ENCODE measurements around the gene SLC6A13.

SLC6A13 gene

DNA sequence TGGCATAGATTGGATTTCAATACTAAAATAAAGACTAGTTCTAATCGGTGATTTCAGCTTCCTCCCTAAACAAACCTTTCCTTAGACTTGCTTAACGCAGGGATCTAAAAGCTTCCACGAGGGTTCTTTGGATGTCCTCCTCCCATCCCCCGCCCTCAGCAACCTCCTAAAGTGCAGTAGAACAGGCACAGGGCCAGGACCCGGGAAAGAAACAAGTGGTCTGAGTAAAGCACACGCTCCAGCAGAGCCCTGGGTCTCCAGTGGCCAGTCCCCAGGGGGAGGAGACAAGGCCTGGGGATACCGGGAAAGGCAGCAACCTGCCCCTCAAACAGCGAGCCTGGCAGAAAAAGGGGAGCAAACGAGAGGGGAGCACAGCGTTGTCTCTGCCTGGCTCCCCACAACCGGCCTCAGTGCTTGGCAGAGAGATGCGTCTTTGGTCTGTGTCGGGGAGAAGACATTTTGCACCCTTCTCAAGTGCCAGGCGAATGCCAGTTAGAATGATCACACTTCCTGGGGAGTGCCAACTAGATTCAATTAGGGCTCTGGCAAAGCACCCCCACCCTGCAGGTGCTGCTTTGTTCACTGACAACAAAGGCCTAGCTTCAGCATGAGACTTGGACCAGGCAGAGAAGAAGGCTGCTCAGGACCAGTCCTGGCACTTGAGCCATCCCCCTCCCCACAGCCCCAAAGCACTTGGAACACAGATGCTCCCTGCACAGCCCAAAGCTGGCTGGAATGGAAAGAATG lies 31.5 kb downstream of the SLC6A13 start:
- no peaks in the 10 kb centered on the region for H3K36me3 ChIP-seq (ENCODE audit: insufficient read depth, low read length)
- no peak overlapping the region for H2AFZ ChIP-seq (ENCODE audit: low read depth, low read length)
- no peaks in the 10 kb centered on the region; the same call in 1 of the 2 replicates for H4K20me1 ChIP-seq (ENCODE audit: insufficient read depth, low read length)
- no peak for TF ChIP-seq EZH2 (IDR thresholded peaks at IDR 0.05; ENCODE audit: borderline replicate concordance, low read depth, low read length, severe bottlenecking)
- TF ChIP-seq, protein P1, sequence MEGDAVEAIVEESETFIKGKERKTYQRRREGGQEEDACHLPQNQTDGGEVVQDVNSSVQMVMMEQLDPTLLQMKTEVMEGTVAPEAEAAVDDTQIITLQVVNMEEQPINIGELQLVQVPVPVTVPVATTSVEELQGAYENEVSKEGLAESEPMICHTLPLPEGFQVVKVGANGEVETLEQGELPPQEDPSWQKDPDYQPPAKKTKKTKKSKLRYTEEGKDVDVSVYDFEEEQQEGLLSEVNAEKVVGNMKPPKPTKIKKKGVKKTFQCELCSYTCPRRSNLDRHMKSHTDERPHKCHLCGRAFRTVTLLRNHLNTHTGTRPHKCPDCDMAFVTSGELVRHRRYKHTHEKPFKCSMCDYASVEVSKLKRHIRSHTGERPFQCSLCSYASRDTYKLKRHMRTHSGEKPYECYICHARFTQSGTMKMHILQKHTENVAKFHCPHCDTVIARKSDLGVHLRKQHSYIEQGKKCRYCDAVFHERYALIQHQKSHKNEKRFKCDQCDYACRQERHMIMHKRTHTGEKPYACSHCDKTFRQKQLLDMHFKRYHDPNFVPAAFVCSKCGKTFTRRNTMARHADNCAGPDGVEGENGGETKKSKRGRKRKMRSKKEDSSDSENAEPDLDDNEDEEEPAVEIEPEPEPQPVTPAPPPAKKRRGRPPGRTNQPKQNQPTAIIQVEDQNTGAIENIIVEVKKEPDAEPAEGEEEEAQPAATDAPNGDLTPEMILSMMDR (IDR thresholded peaks at IDR 0.05; ENCODE audit: borderline replicate concordance, extremely low read depth, low read length, poor library complexity, severe bottlenecking): no peak
- no peak for ATAC-seq (ENCODE audit: insufficient read depth, low read depth)
- H3K9me3 ChIP-seq (ENCODE audit: insufficient read depth, low read length, severe bottlenecking): peaks cover 3% of the 10 kb centered on the region
- H3K9ac ChIP-seq (ENCODE audit: low read depth, low read length): no peak overlapping the region
- H3K79me2 ChIP-seq (ENCODE audit: insufficient read depth, low read length): no peaks in the 10 kb centered on the region
- no peaks in the 10 kb centered on the region for H3K4me1 ChIP-seq (ENCODE audit: insufficient read depth, low read length)
- H3K27me3 ChIP-seq (ENCODE audit: insufficient read depth, low read length, poor library complexity): peaks cover 33% of the 10 kb centered on the region
- no peak overlapping the region for H3K27ac ChIP-seq (ENCODE audit: low read length)
- H3K4me3 ChIP-seq (ENCODE audit: low read depth in 1 of 2, low read length in 2 of 2): no peak overlapping the region
- no peak for DNase-seq
- no peak overlapping the region for H3K4me2 ChIP-seq (ENCODE audit: insufficient read depth, low read length)

DNA sequence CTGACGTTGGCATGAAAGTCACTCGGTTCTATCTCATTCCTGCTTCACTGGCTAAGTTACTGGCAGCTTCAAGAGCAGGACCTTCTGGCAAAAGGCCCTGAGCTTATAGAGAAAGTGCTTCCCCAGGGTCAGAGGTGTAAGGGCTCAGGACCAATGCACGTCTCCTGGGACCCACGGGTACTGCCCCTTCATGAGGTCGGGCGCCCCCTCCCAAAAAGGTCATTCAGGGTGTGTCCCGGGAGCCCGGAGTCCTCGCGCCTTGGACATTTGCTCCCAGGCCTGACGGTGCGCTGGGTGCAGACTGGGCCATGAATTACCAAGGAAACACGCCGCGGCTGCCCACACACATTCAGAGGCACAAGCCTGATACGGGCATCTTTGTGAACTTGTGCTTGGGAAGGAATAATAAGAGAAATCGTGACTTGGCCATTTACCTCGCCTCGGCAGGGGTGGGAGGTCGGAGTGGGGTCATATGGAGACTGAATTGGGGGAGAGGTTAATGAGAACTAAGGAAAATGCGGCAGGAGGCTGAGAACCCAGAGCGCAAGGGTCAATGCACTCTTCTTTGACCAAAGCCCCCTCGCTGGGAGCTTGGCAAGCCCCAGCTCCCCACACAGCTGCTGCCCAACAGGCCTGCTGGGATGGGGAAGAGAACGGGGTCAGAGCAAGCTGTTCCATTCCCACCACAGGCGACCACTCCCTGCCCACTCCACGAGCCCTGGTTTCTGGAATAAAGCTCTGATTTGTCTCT lies 33.0 kb downstream of the SLC6A13 start:
- Histone ChIP-seq H3K27me3 (ENCODE audit: insufficient read depth, low read length, poor library complexity) (peaks cover 33% of the 10 kb centered on the region), H3K79me2 (ENCODE audit: insufficient read depth, low read length) (no peaks in the 10 kb centered on the region), H3K4me3 (ENCODE audit: low read depth in 1 of 2, low read length in 2 of 2) (no peak overlapping the region), H2AFZ (ENCODE audit: low read depth, low read length) (no peak overlapping the region), H3K27ac (ENCODE audit: low read length) (no peak overlapping the region), H3K36me3 (ENCODE audit: insufficient read depth, low read length) (no peaks in the 10 kb centered on the region), H3K4me2 (ENCODE audit: insufficient read depth, low read length) (no peak overlapping the region), H3K9me3 (ENCODE audit: insufficient read depth, low read length, severe bottlenecking) (no peaks in the 10 kb centered on the region), H3K9ac (ENCODE audit: low read depth, low read length) (no peak overlapping the region), H4K20me1 (ENCODE audit: insufficient read depth, low read length) (no peaks in the 10 kb centered on the region; the same call in 1 of the 2 replicates), H3K4me1 (ENCODE audit: insufficient read depth, low read length) (no peaks in the 10 kb centered on the region)
- TF ChIP-seq EZH2 (IDR thresholded peaks at IDR 0.05; ENCODE audit: borderline replicate concordance, low read depth, low read length, severe bottlenecking): no peak
- ATAC-seq (ENCODE audit: insufficient read depth, low read depth): no peak
- no peak for DNase-seq

DNA sequence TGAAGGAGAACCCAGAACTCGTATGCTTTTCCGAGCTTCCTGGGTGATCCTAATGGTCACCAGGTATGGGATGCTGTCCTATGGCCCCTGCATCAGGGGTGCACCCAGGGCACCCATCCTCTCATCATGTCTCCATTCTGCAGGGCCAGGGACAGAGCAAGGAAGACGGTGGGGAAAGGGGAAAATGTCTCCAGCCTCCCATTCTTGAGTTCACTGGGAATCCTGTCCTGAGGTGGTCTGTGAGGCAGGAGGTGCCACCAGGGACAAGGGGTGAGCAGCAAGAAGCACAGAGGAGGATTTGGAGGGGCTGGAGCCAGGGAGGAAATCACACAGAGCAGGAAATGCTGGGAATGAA lies 33.8 kb downstream of the SLC6A13 start:
- TF ChIP-seq EZH2 (IDR thresholded peaks at IDR 0.05; ENCODE audit: borderline replicate concordance, low read depth, low read length, severe bottlenecking): no peak
- TF ChIP-seq, protein P1 (IDR thresholded peaks at IDR 0.05; ENCODE audit: borderline replicate concordance, extremely low read depth, low read length, poor library complexity, severe bottlenecking): no peak
- no peaks in the 10 kb centered on the region for H3K9me3 ChIP-seq (ENCODE audit: insufficient read depth, low read length, severe bottlenecking)
- H3K4me1 ChIP-seq (ENCODE audit: insufficient read depth, low read length): no peaks in the 10 kb centered on the region
- no peak overlapping the region for H3K27ac ChIP-seq (ENCODE audit: low read length)
- ATAC-seq (ENCODE audit: insufficient read depth, low read depth): no peak
- no peaks in the 10 kb centered on the region; the same call in 1 of the 2 replicates for H4K20me1 ChIP-seq (ENCODE audit: insufficient read depth, low read length)
- H3K4me3 ChIP-seq (ENCODE audit: low read depth in 1 of 2, low read length in 2 of 2): no peak overlapping the region
- no peak for DNase-seq
- no peaks in the 10 kb centered on the region for H3K36me3 ChIP-seq (ENCODE audit: insufficient read depth, low read length)
- H3K9ac ChIP-seq (ENCODE audit: low read depth, low read length): no peak overlapping the region
- peaks cover 33% of the 10 kb centered on the region for H3K27me3 ChIP-seq (ENCODE audit: insufficient read depth, low read length, poor library complexity)
- no peak overlapping the region for H2AFZ ChIP-seq (ENCODE audit: low read depth, low read length)
- no peak overlapping the region for H3K4me2 ChIP-seq (ENCODE audit: insufficient read depth, low read length)
- H3K79me2 ChIP-seq (ENCODE audit: insufficient read depth, low read length): no peaks in the 10 kb centered on the region
